DND-41 (cell line): ENCODE measurements around the gene ADCK1.
A peak's percentile ranks its signal among the peaks of the same experiment; 100 is the strongest.

ENCODE experiments used
- CTCF ChIP-seq: IDR thresholded peaks from 2 replicates; pipeline ENCODE4 v1.5.1; 2012; ENCODE audit warnings: borderline replicate concordance, low read length, moderate library complexity, mild to moderate bottlenecking; ENCODE audit not compliant: poor library complexity, severe bottlenecking; ENCODE audit errors: extremely low read depth
- EZH2 ChIP-seq: IDR thresholded peaks from 3 replicates; pipeline ENCODE4 v1.6.1; 2012; ENCODE audit warnings: borderline replicate concordance, low read depth, mild to moderate bottlenecking, moderate library complexity, low read length, inconsistent platforms; ENCODE audit not compliant: severe bottlenecking

GRCh38 chr14:77761205-77761931 lies 38.5 kb upstream of the ADCK1 start:
- no peak for TF ChIP-seq EZH2
- peak; percentile 19 for TF ChIP-seq CTCF
